GM12878 (cell line): Measurements from ENCODE around the gene CDKL5. TPM values are rescaled to one million over a fixed set of nuclear protein-coding genes. Genes with fewer than 3 reads are reported as not detected.

ENCODE experiments used
- ATAC-seq: fragments of 200-7000 bp; cut with Tn5 transposase; 3 replicates; pipeline ENCODE4 v1.9.1; 2020; ENCODE audit warnings: mild to moderate bottlenecking, moderate library complexity
- BruUV-seq: library from RNA; stranded (reverse); fragments of 400-500 nt; replicated peaks from 2 replicates; lab custom pipeline; 2021; lab: Mats Ljungman, UMichigan
- CTCF ChIA-PET: fragments of 300-600 bp; sonication (Branson Sonifier 250); formaldehyde crosslinking; extraction: SDS; loops from one replicate; lab custom pipeline; 2021; ENCODE audit warnings: inconsistent platforms; lab: Yijun Ruan, JAX
- POLR2A ChIA-PET: fragments of 350-600 bp; formaldehyde crosslinking; extraction: SDS; loops from one replicate; lab custom pipeline; 2021; ENCODE audit warnings: inconsistent platforms; lab: Charles Lee
- RAD21 ChIA-PET: fragments of 300-600 bp; sonication (Branson Sonifier 250); formaldehyde crosslinking; loops from one replicate; lab custom pipeline; 2023; ENCODE audit warnings: antibody characterized with exemption; ENCODE audit not compliant: unreplicated experiment; lab: Charles Lee
- SMC1A ChIA-PET: fragments of 300-600 bp; sonication (Branson Sonifier 250); formaldehyde crosslinking; loops from one replicate; lab custom pipeline; 2023; ENCODE audit not compliant: unreplicated experiment, uncharacterized antibody; lab: Charles Lee
- DNase-seq: peaks from one replicate; pipeline ENCODE4 v3.0.0-alpha.2; 2011; ENCODE audit warnings: low read depth, low spot score
- FAIRE-seq: peaks from 3 replicates; lab custom pipeline; 2011; peaks lifted over from hg19 to GRCh38; lab: Jason Lieb, UNC
- H2AFZ ChIP-seq: 2 replicates; pipeline ENCODE4 v1.6.0; 2011; ENCODE audit warnings: low read depth, low read length, control low read depth; ENCODE audit not compliant: control insufficient read depth
- H3K27ac ChIP-seq: 2 replicates; pipeline ENCODE4 v1.5.1; 2011; ENCODE audit warnings: control low read depth; ENCODE audit not compliant: control insufficient read depth, insufficient read depth
- H3K27me3 ChIP-seq, 2 experiments: replicated peaks in 1 of 2; 2 replicates each; pipeline versions ENCODE4 v1.6.0 to v1.6.1; 2011; ENCODE audit warnings: low read length in 1 of 2; ENCODE audit not compliant: control insufficient read depth in 2 of 2, insufficient read depth in 2 of 2
- H3K36me3 ChIP-seq, 2 experiments: 2 replicates each; pipeline ENCODE4 v1.5.1; 2011; ENCODE audit warnings: low read length in 1 of 2; ENCODE audit not compliant: control insufficient read depth in 2 of 2, insufficient read depth in 2 of 2
- H3K4me1 ChIP-seq: 2 replicates; pipeline ENCODE4 v1.6.1; 2011; ENCODE audit warnings: mild to moderate bottlenecking, low read length, moderate library complexity, mixed read lengths; ENCODE audit not compliant: control insufficient read depth, insufficient read depth
- H3K4me2 ChIP-seq: 2 replicates; pipeline ENCODE4 v1.6.0; 2011; ENCODE audit warnings: control low read depth; ENCODE audit not compliant: control insufficient read depth, insufficient read depth
- H3K4me3 ChIP-seq: fragments of 200-600 bp; sonication (generic); 2 replicates; pipeline ENCODE4 v1.5.1; 2016
- H3K79me2 ChIP-seq: 2 replicates; pipeline ENCODE4 v1.6.0; 2011; ENCODE audit warnings: low read length; ENCODE audit not compliant: control insufficient read depth, insufficient read depth
- H3K9ac ChIP-seq: 2 replicates; pipeline ENCODE4 v1.8.0; 2011; ENCODE audit warnings: low read length, control low read depth, mixed read lengths; ENCODE audit not compliant: control insufficient read depth, insufficient read depth
- H3K9me3 ChIP-seq: replicated peaks from 3 replicates; pipeline ENCODE4 v1.5.1; 2011; ENCODE audit warnings: mild to moderate bottlenecking, low read length; ENCODE audit not compliant: control insufficient read depth, insufficient read depth
- H4K20me1 ChIP-seq: 2 replicates; pipeline ENCODE4 v1.6.0; 2011; ENCODE audit not compliant: control insufficient read depth, insufficient read depth
- ATF7 ChIP-seq: fragments of 450-650 bp; IDR thresholded peaks from 2 replicates; pipeline ENCODE4 v1.6.1; 2016; ENCODE audit warnings: low read depth, mild to moderate bottlenecking
- CBFB ChIP-seq: IDR thresholded peaks from 2 replicates; pipeline ENCODE4 v1.6.1; 2016; ENCODE audit warnings: antibody characterized with exemption, low read depth
- CEBPB ChIP-seq, 2 experiments: fragments of 150-350 bp in 1 of 2; IDR thresholded peaks; 2 replicates each; pipeline ENCODE4 v1.6.1; 2012 to 2014; ENCODE audit warnings: low read depth in 2 of 2, low read length in 2 of 2, borderline replicate concordance in 1 of 2, inconsistent platforms in 1 of 2
- IKZF2 ChIP-seq, 2 experiments: fragments of 450-650 bp; IDR thresholded peaks; 2 replicates each; pipeline ENCODE4 v1.6.1; 2017; ENCODE audit warnings: mild to moderate bottlenecking in 2 of 2, moderate library complexity in 2 of 2
- KLF5 ChIP-seq: fragments of 450-650 bp; IDR thresholded peaks from 2 replicates; pipeline ENCODE4 v1.6.1; 2014; ENCODE audit warnings: mild to moderate bottlenecking; ENCODE audit not compliant: partially characterized antibody
- NBN ChIP-seq: fragments of 450-650 bp; IDR thresholded peaks from 2 replicates; pipeline ENCODE4 v1.6.1; 2016
- NFXL1 ChIP-seq: fragments of 450-650 bp; IDR thresholded peaks from 2 replicates; pipeline ENCODE4 v1.6.1; 2017; ENCODE audit warnings: antibody characterized with exemption, mild to moderate bottlenecking, borderline replicate concordance
- NFYA ChIP-seq: IDR thresholded peaks from 2 replicates; pipeline ENCODE4 v1.6.1; 2011; ENCODE audit warnings: low read depth, mild to moderate bottlenecking, low read length, improper control_type of control experiment, borderline replicate concordance
- POU2F2 ChIP-seq: IDR thresholded peaks from 3 replicates; pipeline ENCODE4 v1.6.1; 2011; ENCODE audit warnings: low read depth, mild to moderate bottlenecking, low read length, borderline replicate concordance
- SPI1 ChIP-seq: IDR thresholded peaks from 2 replicates; pipeline ENCODE4 v1.6.1; 2011; ENCODE audit warnings: low read depth, mild to moderate bottlenecking, low read length, moderate library complexity, borderline replicate concordance; ENCODE audit not compliant: insufficient read depth
- ZNF217 ChIP-seq: fragments of 450-650 bp; IDR thresholded peaks from 2 replicates; pipeline ENCODE4 v1.6.1; 2017; ENCODE audit warnings: antibody characterized with exemption, mild to moderate bottlenecking
- ZNF24 ChIP-seq: fragments of 450-650 bp; IDR thresholded peaks from 2 replicates; pipeline ENCODE4 v1.6.1; 2017; ENCODE audit warnings: antibody characterized with exemption, mild to moderate bottlenecking
- ZNF384 ChIP-seq: IDR thresholded peaks from 2 replicates; pipeline ENCODE4 v1.6.1; 2012; ENCODE audit warnings: low read depth, mild to moderate bottlenecking, low read length, improper control_type of control experiment, borderline replicate concordance
- ZNF622 ChIP-seq: fragments of 450-650 bp; IDR thresholded peaks from 2 replicates; pipeline ENCODE4 v1.6.1; 2017; ENCODE audit warnings: mild to moderate bottlenecking, inconsistent platforms
- WGBS: methylation state at CpG from one replicate; pipeline ENCODE4 v1.1.6; 2016; ENCODE audit warnings: low lambda C conversion rate; ENCODE audit not compliant: insufficient replicate concordance, insufficient coverage; ENCODE audit errors: missing lambda C conversion rate; 5-methylcytosine and 5-hydroxymethylcytosine counted together
- in situ Hi-C: fragments of 300-500 bp; cut with MboI; formaldehyde crosslinking; loops from 9 replicates; pipeline ENCODE4 v1.14.3; 2018; ENCODE audit warnings: mixed read lengths
- intact Hi-C: fragments of 100-400 bp; cut with micrococcal nuclease; formaldehyde crosslinking; loops from one replicate; pipeline ENCODE4 v1.14.2; 2022; ENCODE audit not compliant: unreplicated experiment
- polyA plus RNA-seq, 11 experiments: library from polyadenylated mRNA; depleted of rRNA in 4 of 11; unstranded in 6 of 11; stranded (reverse) in 5 of 11; fragments of >200 nt; fragmentation: Nextera tagmentation in 4 of 11; fragmentation: Illumina TruSeq in 1 of 11; extraction: Ambion mirVana in 4 of 11; extraction: Trizol in 1 of 11; gene quantifications; 1 replicate in 1 of 11; 2 replicates in 10 of 11; pipeline versions ENCODE4 v1.2.1 to v1.2.3, GENCODE V29; 2011 to 2016; ENCODE audit warnings: inconsistent platforms in 2 of 11, missing spikeins in 2 of 11, low read depth in 1 of 11
- total RNA-seq, 4 experiments: library from RNA; depleted of rRNA in 3 of 4; stranded (reverse); fragments of >200 nt in 3 of 4; fragmentation: Illumina TruSeq in 1 of 4; extraction: Trizol in 1 of 4; gene quantifications; 2 replicates each; pipeline versions ENCODE4 v1.2.1 to v1.2.3, GENCODE V29; 2013 to 2021
- TF ChIP-seq, protein P1 (sequence below): IDR thresholded peaks from 2 replicates; pipeline ENCODE4 v1.6.1; 2012; ENCODE audit warnings: low read depth, low read length, improper control_type of control experiment
- TF ChIP-seq, protein P2 (sequence below): IDR thresholded peaks from 2 replicates; pipeline ENCODE4 v1.6.1; 2012; ENCODE audit warnings: mild to moderate bottlenecking, low read depth, low read length

The CDKL5 gene
- total and polyA plus RNA-seq, 10 of the 15 experiments (the other 5 are each of a cell fraction or from before 2014, with no cell fraction given) = 1.4 to 14.5 (median 6.3) TPM

DNA sequence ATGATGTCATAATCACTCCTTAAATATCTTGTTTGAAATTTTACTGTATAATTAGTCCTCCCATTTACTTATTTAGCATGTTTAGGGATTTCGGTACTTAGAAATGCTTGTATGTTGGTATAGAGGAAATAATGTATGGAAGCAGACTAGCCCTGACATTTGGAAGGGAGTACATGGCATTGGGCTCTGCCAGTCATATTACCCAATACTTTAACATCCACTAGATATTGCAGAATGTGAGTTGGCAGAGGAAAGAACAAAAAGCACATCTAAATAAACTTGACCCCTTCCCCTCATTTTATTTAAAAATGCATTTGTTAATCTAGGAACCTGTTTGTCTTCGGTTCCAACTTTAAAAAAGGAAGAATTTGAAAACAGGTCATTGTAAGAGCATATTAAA lies 168.7 kb downstream of the CDKL5 start:
- ATAC-seq = no peak
- no peak for DNase-seq
- TF ChIP-seq POU2F2 (no peak), ATF7 (no peak), NFYA (no peak), NBN (no peak)
- TF ChIP-seq, protein P1, sequence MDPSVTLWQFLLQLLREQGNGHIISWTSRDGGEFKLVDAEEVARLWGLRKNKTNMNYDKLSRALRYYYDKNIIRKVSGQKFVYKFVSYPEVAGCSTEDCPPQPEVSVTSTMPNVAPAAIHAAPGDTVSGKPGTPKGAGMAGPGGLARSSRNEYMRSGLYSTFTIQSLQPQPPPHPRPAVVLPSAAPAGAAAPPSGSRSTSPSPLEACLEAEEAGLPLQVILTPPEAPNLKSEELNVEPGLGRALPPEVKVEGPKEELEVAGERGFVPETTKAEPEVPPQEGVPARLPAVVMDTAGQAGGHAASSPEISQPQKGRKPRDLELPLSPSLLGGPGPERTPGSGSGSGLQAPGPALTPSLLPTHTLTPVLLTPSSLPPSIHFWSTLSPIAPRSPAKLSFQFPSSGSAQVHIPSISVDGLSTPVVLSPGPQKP = no peak
- no peak overlapping the region for H3K9ac ChIP-seq
- RAD21 ChIA-PET = no interaction called here
- no peak overlapping the region for H3K27ac ChIP-seq
- 30% methylated on average over 2 of the region's 2 CpGs for WGBS
- CTCF ChIA-PET = no interaction called here
- no peak overlapping the region for H3K4me2 ChIP-seq
- SMC1A ChIA-PET = interaction anchor here (1.0 kb wide), 1 partner anchor 9 kb away, joined by 3 read pairs; no protein-coding TSS in a partner anchor
- POLR2A ChIA-PET = no interaction called here
- H3K4me3 ChIP-seq = no peak overlapping the region
- H3K36me3 ChIP-seq = no peaks in the 10 kb centered on the region
- no peaks in the 10 kb centered on the region for H4K20me1 ChIP-seq
- FAIRE-seq = no peak
- no TSS peak for BruUV-seq
- no peaks in the 10 kb centered on the region for H3K4me1 ChIP-seq
- no peaks in the 10 kb centered on the region for H3K27me3 ChIP-seq
- no peaks in the 10 kb centered on the region for H3K9me3 ChIP-seq
- no peak overlapping the region for H2AFZ ChIP-seq
- H3K79me2 ChIP-seq = no peaks in the 10 kb centered on the region
- intact Hi-C loops (no loop called here), in situ Hi-C loops (no loop called here)

DNA sequence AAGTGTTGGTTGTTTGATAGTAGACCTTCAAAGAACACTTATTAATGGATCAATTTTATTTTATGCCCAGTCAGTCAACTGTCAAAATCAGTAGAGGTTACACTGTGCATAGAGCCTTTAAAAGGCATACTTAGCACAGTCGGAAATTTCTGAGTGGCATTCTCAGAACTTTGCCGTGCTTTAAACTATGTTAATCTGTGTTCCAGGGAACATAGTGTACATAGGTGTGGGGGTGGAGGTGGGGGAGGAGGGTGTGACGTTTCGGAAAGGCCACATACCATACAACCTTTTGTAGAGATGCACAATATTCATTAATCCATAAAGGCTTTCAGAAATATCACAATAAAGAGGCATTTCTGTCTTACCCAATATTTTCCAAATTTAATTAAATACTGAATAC lies 170.7 kb downstream of the CDKL5 start:
- WGBS = 13% methylated on average over 4 of the region's 4 CpGs
- Histone ChIP-seq H3K4me2 (no peak overlapping the region), H3K4me3 (no peak overlapping the region), H3K27me3 (no peaks in the 10 kb centered on the region), H4K20me1 (no peaks in the 10 kb centered on the region), H3K27ac (no peak overlapping the region), H3K79me2 (no peaks in the 10 kb centered on the region), H3K9ac (no peak overlapping the region), H3K36me3 (no peaks in the 10 kb centered on the region), H3K4me1 (no peaks in the 10 kb centered on the region), H3K9me3 (no peaks in the 10 kb centered on the region), H2AFZ (no peak overlapping the region)
- BruUV-seq = no TSS peak
- FAIRE-seq = no peak
- intact Hi-C loops (no loop called here), in situ Hi-C loops (no loop called here)
- SMC1A ChIA-PET = no interaction called here
- no peak for DNase-seq
- ATAC-seq = no peak
- CTCF ChIA-PET = interaction anchor here (0.5 kb wide), 1 partner anchor 25 kb away, joined by 4 read pairs; no protein-coding TSS in a partner anchor
- TF ChIP-seq, protein P2, sequence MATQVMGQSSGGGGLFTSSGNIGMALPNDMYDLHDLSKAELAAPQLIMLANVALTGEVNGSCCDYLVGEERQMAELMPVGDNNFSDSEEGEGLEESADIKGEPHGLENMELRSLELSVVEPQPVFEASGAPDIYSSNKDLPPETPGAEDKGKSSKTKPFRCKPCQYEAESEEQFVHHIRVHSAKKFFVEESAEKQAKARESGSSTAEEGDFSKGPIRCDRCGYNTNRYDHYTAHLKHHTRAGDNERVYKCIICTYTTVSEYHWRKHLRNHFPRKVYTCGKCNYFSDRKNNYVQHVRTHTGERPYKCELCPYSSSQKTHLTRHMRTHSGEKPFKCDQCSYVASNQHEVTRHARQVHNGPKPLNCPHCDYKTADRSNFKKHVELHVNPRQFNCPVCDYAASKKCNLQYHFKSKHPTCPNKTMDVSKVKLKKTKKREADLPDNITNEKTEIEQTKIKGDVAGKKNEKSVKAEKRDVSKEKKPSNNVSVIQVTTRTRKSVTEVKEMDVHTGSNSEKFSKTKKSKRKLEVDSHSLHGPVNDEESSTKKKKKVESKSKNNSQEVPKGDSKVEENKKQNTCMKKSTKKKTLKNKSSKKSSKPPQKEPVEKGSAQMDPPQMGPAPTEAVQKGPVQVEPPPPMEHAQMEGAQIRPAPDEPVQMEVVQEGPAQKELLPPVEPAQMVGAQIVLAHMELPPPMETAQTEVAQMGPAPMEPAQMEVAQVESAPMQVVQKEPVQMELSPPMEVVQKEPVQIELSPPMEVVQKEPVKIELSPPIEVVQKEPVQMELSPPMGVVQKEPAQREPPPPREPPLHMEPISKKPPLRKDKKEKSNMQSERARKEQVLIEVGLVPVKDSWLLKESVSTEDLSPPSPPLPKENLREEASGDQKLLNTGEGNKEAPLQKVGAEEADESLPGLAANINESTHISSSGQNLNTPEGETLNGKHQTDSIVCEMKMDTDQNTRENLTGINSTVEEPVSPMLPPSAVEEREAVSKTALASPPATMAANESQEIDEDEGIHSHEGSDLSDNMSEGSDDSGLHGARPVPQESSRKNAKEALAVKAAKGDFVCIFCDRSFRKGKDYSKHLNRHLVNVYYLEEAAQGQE = no peak
- TF ChIP-seq CEBPB (IDR thresholded peaks at IDR 0.05; ENCODE audit: borderline replicate concordance in 1 of 2, low read depth in 2 of 2, low read length in 2 of 2) (no peak), ZNF24 (no peak), CBFB (no peak), IKZF2 (IDR thresholded peaks at IDR 0.05) (no peak), ZNF622 (no peak), ZNF217 (no peak), SPI1 (no peak), NFXL1 (no peak), KLF5 (no peak), ZNF384 (no peak)
- RAD21 ChIA-PET = no interaction called here
- POLR2A ChIA-PET = no interaction called here
